BJ (cell line): ENCODE data around the gene FYB1. TPM values are rescaled to one million over a fixed set of nuclear protein-coding genes. Genes with fewer than 3 reads are reported as not detected.

Experiments used
- CTCF ChIA-PET: fragments of 350-600 bp; formaldehyde crosslinking; extraction: SDS; loops from one replicate; lab custom pipeline; 2021; ENCODE audit warnings: antibody characterized with exemption, inconsistent platforms; lab: Yijun Ruan, JAX
- POLR2A ChIA-PET: fragments of 300-600 bp; sonication (Branson Sonifier 250); formaldehyde crosslinking; extraction: SDS; loops from one replicate; lab custom pipeline; 2021; ENCODE audit warnings: antibody characterized with exemption; lab: Charles Lee
- DNase-seq: peaks from one replicate; pipeline ENCODE4 v3.0.0-alpha.2; 2011; ENCODE audit warnings: low read depth
- H3K27me3 ChIP-seq: 2 replicates; pipeline ENCODE4 v1.6.0; 2011; ENCODE audit warnings: low read length; ENCODE audit not compliant: control insufficient read depth, insufficient read depth
- H3K36me3 ChIP-seq: 2 replicates; pipeline ENCODE4 v1.5.1; 2011; ENCODE audit warnings: low read length; ENCODE audit not compliant: control insufficient read depth, insufficient read depth
- H3K4me3 ChIP-seq: 2 replicates; pipeline ENCODE4 v1.5.1; 2011; ENCODE audit warnings: low read depth, mild to moderate bottlenecking, control low read depth, low read length
- CTCF ChIP-seq: IDR thresholded peaks from 2 replicates; pipeline ENCODE4 v1.5.1; 2011; ENCODE audit warnings: low read depth, mild to moderate bottlenecking, control low read depth, inconsistent platforms, low read length, moderate library complexity; ENCODE audit not compliant: insufficient read depth
- polyA plus RNA-seq: library from polyadenylated mRNA; depleted of rRNA; stranded (reverse); fragments of >200 nt; gene quantifications from 2 replicates; pipeline ENCODE4 v1.2.3, GENCODE V29; 2011

The FYB1 gene
- polyA plus RNA-seq, 1 experiment = 0.09 TPM

GRCh38 chr5:39116344-39117170, 102.8 kb downstream of the FYB1 start:
- CTCF ChIA-PET = interaction anchor here (0.9 to 2.1 kb wide), 5 partner anchors 12 to 95 kb away, joined by 3 to 7 read pairs (median 3); no protein-coding TSS in a partner anchor
- no peaks in the 10 kb centered on the region for H3K27me3 ChIP-seq
- TF ChIP-seq CTCF = no peak
- no peak for DNase-seq
- POLR2A ChIA-PET = no interaction called here
- no peak overlapping the region for H3K4me3 ChIP-seq
- H3K36me3 ChIP-seq = no peaks in the 10 kb centered on the region

- no peak for TF ChIP-seq CTCF
- H3K4me3 ChIP-seq = no peak overlapping the region
- H3K36me3 ChIP-seq = no peaks in the 10 kb centered on the region
- no peaks in the 10 kb centered on the region for H3K27me3 ChIP-seq
- ChIA-PET POLR2A (no interaction called here), CTCF (interaction anchor here (0.9 to 2.1 kb wide), 3 partner anchors 11 to 94 kb away, joined by 3 to 7 read pairs (median 3); no protein-coding TSS in a partner anchor)
- DNase-seq = no peak
These were observed 103.6 kb downstream of the FYB1 start for GRCh38 chr5:39115644-39116343.

DNA sequence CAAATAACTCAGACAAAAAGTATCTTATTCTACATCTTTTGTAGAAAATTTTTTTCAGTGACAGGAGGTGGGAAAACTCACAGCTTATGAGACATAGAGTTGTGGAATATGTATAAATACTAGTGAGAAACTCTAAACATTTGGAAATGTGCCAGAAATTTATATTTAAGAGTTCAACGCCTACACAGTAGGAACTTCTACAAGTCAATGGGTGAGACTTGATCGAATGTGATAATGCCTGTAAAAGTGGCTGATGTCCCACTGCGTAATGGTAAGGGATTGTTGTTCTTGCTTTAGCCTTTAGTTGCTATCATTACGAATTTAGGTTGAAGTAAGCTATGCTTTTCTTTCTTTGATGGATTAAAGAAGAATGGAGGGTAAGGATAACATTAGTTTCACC, 105.2 kb downstream of the FYB1 start:
- CTCF ChIA-PET = no interaction called here
- POLR2A ChIA-PET = no interaction called here
- H3K36me3 ChIP-seq = no peaks in the 10 kb centered on the region

GRCh38 chr5:39113354-39113953, 105.9 kb downstream of the FYB1 start:
- ChIA-PET CTCF (interaction anchor here (0.7 kb wide), 1 partner anchor 10 kb away, joined by 3 read pairs; no protein-coding TSS in a partner anchor), POLR2A (no interaction called here)
- no peak for DNase-seq
- TF ChIP-seq CTCF = no peak
- H3K27me3 ChIP-seq = no peaks in the 10 kb centered on the region
- H3K36me3 ChIP-seq = no peaks in the 10 kb centered on the region
- no peak overlapping the region for H3K4me3 ChIP-seq

More for the DNA sequence above, 105.2 kb downstream of the FYB1 start:
- H3K27me3 ChIP-seq = no peaks in the 10 kb centered on the region
- H3K4me3 ChIP-seq = no peak overlapping the region
- no peak for DNase-seq
- TF ChIP-seq CTCF = no peak

- no peak for DNase-seq
- Histone ChIP-seq H3K27me3 (no peaks in the 10 kb centered on the region), H3K36me3 (no peaks in the 10 kb centered on the region), H3K4me3 (no peak overlapping the region)
- no peak for TF ChIP-seq CTCF
- ChIA-PET CTCF (no interaction called here), POLR2A (no interaction called here)
These were observed 109.8 kb downstream of the FYB1 start for GRCh38 chr5:39109606-39110005.
